DMS153 (cell line): ENCODE measurements around the gene KISS1.
"Not testable (repeated sequence)": the region's sequence is repeated elsewhere in the genome, so short reads cannot be mapped to it uniquely, and the experiment has no call there.

Experiments
- DNase-seq: peaks from one replicate; lab custom pipeline; 2025; lab: John Stamatoyannopoulos, UW

Gene KISS1, protein sequence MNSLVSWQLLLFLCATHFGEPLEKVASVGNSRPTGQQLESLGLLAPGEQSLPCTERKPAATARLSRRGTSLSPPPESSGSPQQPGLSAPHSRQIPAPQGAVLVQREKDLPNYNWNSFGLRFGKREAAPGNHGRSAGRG

DNA sequence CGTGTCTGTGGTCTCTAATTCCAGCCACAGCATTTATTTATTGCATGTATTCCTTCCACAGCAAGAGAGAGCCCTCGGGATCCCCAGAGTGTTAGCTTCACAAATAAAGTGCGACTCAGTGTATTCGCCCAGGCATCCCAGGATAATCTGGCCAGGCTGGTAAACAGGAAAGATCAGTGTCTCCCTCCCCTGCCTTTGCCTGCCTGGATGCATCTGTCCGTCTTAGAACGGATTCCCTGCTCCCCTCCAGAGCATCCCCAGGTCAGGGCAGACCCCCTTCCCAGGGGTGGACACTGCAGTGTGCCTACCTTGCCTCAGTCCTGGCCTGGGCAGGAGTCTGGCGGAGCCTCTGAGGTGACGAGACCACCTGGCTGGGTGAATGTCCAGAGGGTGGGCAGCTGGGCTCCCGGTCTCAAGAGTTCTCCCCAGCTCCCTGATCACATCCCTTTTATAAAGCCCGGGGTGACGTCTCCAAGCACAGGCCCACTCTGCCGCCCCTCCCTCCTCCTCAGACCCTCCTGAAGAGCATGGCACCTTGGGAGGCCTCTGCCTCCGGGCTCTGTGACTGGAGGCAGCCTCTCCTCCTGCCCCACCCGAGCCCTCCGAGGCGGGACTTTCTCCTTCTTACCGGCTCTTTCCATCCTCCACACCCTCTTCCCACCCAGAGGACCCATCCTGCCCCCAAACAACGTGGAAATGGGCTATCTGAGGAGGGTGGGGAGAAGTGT is at the start of gene KISS1:
TSS of gene KISS1 (minus strand) at position 424 of the 728 bp plus-strand sequence. CDS start 3,615 bp downstream, outside the sequence.
- DNase-seq: no peak

DNA sequence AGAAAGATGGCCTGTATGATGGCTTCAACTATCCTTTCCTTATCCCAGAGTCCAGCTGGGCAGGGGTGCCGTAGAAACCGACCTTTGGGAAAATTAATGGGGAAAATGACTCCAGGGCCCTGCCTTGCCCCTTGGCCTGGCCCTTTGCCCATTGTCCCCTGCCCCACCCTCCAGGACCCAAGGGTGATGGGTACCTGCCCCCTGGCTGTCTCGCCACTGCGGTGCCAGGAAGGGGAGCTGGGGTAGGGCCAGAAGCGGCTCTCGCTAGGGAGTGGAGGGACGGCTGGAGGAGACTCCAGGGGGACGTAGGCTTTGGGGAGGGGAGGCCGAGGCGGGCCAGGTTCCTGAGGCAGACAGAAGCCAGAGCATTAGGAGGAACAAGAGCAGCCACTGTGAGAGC is 46.6 kb upstream of the KISS1 start:
- DNase-seq: no peak

GRCh38 chr1:204241914-204242313 is 45.6 kb upstream of the KISS1 start:
- DNase-seq: no peak

- no peak for DNase-seq
Observed at GRCh38 chr1:204241050-204241449, 44.8 kb upstream of the KISS1 start.

DNA sequence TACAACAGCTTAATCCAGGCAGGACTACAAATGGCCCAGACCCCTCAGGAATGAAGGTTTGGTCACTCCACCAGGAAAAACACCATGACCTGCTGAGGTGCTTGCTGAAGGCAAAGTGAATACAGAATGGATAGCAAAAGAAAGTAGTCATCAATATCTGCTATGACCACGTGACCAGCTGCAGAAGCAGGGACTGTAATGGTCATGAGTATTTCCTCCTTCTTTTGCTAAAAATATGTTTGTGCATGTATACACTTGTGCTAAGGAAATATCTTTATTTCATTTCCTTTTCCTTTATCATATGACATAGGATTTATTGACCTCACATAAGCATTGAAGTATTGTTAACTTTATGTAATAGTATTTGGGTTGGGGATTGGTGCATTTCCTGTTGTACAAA is 43.9 kb upstream of the KISS1 start:
- DNase-seq: no peak

- not testable (repeated sequence) for DNase-seq
Observed at GRCh38 chr1:204239401-204239800, 43.1 kb upstream of the KISS1 start.

DNA sequence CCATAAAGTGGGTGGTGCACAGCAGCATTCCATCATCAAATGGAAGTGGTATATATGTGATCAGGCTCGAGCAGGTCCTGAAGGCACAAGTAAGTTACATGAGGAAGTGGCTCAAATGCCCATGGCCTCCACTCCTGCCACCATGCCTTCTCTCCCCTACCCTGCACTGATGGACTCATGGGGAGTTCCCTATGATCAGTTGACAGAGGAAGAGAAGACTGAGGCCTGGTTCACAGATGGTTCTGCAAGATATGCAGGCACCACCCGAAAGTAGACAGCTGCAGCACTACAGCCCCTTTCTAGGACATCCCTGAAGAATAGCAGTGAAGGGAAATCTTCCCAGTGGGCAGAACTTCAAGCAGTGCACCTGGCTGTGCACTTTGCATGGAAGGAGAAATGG is 42.2 kb upstream of the KISS1 start:
- DNase-seq: not testable (repeated sequence)

- not testable (repeated sequence) for DNase-seq
Observed at GRCh38 chr1:204237515-204237914, 41.2 kb upstream of the KISS1 start.

DNA sequence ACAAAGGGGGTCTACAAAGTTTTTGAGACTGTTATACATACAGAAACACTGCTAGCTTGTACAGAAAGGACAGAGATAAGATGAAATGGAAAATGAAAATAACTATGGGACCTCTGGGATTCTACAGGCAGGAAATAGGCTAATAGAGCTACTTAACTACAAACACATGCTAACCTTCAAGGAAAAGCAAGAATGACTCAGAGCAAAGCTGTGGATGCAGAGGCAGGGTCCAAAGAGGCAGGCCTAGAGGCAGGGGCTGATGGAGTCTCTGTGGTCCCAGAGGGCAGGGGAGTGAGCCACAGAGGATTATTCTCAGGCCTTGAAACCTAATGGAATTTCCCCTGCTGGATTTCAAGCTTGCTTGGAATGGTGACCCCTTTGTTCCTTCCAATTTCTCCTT is 36.2 kb upstream of the KISS1 start:
- no peak for DNase-seq

GRCh38 chr1:204230211-204230610 is 33.9 kb upstream of the KISS1 start:
- no peak for DNase-seq

DNA sequence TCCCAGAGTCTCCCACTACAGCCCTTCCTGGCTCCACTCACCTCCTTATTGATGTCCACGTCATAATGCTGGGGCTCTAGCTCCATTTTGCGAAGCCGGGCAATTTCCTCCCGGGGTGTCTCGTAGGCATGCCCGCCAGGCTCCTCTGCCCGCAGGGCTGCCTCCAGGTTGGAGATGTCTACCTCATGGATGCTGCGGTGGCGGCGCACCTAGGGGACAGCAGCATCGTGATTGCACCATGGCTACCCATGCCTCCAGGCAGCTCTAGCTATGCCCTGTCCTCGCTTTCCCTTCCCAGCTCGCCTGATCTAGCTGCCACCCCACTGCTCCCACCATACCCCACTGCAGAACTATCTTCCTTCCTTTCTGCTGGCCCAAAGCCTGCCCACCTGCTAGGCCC is 32.6 kb upstream of the KISS1 start:
- no peak for DNase-seq

- DNase-seq: no peak
Observed at GRCh38 chr1:204227996-204228785, 31.9 kb upstream of the KISS1 start.

DNA sequence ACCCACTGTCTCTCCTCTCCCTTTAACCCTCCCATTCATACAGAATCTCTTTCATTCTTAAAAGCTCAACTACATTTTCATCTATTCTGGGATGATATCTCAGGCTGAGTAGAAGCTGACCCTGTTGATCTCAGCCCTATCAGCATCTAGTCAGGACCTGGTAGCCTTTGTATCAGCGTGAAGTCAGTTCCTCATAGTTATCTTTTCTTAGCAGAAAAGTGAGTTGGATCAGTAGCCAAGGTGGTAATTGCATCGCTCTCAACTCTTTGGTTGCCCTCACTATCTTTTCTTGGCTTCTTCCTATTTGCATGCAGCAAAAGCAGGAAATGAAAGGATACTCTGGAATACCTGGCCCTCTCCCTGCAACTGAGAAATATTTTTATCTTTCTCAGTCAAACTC is 31.1 kb upstream of the KISS1 start:
- no peak for DNase-seq

DNA sequence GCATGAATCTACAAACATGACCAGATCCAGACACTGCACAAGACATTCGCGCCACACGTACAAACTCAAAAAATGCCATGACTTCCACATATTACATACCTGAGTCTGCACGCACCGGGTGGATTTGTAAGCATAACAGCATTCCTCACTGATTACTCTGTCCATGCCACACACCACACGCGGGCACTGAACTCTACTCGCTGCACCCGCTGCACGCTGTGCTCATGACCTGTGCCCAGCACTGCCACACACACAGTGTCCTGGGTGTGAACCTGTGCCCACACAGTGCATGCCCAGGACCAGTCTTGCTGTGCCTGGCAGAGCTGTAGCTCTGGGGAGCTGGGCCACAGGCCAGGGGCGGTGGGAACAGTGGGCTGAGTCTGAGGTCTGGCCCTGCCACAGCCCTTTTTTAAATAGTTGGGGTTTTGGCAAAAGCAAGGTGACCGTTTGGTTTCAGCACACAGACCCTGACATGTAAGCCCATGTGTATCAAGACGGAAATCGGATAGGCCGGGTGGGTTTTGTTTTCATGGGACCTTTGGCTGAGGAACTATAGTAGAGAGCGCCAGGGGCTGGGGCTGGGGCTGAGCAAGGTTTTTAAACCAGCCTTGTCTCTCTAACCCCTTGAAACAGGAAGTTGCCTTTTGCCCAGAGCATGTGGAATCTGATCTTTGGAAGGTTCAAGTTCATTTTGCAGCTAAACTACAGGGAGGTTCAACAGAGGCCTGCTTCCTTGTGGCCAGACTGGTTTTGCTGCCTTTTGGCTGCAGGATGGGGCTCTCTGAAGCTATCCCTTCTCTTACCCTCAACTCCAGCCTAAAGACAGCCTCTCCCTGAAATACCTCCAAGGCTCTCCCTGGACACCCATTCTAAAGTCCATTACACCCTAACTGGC is 29.8 kb upstream of the KISS1 start:
- DNase-seq: no peak

DNA sequence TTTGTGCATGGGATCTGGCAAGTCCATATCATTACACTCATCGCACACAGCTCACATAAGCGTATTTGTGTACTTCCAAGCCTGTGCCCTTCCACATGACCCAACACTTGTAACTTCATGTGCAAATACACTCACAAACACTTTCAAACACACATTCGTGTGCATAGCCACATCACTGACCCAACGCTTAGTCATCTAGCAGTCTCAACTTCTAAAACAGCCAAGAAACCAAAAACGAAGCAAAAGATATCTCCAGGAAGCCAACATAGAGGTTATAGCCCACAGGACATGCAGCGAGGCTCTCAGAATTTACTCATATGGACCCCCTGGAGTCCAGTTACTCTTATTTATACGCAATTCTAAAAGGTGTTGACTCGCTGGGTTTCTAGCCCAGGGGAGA is 28.4 kb upstream of the KISS1 start:
- no peak for DNase-seq

DNA sequence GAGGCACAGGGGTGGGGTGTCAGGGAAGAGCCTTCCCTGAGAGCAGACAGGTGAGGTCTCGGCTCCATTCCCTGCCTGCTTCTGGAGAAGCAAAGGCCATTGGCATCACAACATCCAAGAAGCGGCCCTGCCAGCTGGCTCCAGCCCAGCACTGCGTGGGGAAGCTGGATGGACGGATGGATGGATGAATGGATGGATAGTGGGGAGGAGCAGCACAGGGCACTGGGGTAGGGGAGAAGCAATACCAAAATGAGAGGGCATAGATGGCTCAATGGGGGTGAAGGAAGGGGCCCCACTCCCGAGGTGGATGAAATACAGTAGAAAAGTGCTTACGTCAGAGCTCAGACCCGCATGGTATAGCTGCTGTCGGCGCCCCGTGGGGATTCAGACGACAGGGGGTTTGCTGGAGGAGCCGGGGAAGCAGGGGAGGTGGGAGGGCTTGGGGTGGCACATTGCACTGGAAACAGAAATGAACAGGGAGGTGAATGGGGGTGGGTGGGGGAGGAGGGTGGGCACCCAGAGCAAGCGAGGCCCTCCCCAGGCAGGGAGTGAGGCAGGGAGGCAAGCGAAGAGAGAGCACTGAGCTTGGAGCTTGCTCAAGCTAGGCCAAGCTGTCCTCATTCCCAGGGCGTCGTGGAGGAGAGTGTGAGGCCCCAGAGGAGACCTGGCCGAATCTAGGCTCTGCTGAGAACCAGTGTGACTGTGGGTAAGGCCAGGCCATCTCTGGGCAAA is 27.0 kb upstream of the KISS1 start:
- DNase-seq: no peak

DNA sequence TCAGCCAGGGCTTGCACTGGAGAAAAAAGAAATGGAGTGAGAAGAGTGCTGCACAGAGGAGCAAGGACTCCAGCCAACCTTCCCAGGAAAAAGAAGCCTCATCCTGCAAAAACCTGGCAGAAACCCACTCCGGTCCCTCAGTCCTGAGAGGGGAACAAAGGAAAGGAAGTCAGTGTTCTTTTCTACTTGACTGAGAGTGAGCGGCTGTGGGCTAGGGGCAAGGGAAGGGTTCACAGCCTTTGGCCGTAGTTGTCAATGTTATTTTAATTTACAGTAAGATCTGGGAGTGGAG is 26.4 kb upstream of the KISS1 start:
- no peak for DNase-seq

DNA sequence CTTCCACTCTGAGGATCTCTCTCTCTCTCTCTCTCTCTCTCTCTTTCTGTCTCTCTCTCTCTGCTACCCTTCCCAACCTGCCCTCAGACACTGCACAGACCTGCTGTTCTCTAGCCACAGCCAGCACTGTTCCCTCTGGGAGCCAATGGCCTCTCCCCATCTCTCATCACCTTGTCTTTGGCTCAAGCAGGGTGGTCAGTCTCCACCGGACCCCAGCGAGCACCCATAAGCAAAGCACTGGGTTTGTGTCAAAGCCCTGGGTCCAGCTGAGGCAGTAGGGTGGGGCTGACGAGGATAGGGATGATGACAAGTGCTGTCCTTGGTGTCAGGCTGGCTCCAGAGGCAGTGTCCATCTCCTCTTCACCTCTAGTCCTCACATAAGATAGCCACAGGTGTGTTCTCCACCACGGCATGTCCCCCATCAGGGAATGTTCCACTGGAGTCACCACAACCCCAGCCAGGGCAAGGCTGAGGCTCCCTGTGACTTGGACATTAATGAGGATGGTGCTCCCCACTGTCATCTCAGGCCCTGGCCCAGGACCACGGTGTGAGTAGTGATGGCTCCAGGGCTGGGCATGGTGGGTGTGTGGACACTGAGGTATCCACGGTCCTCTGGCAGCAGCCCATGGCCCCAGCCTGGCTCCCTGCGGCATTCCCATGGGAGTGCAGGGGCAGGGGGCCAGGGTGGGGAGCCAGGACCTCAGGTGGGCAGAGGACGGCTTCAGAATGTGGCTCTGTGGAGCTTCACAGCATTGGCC is 25.9 kb upstream of the KISS1 start:
- DNase-seq: no peak

DNA sequence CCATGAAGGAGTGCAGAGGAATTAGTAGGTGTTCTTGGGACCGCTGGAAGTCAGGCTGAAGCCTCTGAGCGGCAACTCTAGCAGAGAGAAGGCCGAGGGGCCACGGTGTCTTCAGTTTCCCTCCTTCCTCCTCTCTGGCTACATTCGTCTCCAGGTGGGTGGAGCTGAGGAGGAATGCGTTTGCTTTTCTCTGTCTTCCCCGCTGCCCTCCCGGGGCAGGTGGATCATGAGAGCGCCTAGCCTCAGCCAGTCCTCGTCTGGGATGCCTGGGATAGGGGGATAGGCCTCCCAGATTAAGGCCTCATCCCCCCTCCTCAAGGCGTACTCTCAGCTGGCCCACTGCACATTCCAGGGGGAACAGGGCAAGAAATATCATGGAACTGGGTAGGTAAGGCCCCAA is 25.0 kb upstream of the KISS1 start:
- DNase-seq: no peak

DNA sequence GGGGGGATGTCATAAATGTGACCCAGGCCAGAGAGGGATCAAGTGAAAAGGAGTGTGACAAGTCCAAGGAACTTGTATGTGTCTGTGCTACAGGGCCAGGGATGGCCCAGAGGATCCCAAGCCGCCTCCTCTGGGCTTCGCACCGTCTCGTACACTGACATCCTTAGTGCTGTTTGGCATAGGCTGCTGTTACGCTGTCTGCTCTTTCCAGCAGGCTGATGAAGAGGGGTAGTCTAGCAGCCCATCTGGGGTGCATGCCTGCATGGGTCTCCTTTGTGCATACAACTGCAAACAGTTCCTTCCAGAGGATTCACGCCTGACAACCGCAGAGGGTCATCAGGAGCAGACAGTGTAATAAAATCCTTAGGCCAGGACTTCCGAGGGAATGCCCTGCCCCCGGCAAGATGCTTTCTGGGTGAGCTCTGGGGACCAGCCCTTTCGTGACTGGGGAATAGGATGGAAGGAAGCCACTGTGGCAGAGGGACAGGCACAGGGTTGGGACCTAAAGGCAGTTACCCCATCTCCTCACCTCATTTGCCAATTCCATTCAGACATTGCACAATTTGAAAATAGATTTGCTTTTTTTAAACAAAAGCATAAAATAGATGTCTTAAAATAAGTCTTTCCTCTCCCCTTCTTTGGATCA is 23.8 kb upstream of the KISS1 start:
- no peak for DNase-seq
